GM15510 (cell line): ENCODE results near the gene DHRS7C.

Experiments
- POLR2A ChIP-seq: IDR thresholded peaks from 3 replicates; pipeline ENCODE4 v1.6.1; 2011; ENCODE audit warnings: borderline replicate concordance; ENCODE audit not compliant: insufficient read length; ENCODE audit errors: extremely low read depth

DHRS7C gene

DNA sequence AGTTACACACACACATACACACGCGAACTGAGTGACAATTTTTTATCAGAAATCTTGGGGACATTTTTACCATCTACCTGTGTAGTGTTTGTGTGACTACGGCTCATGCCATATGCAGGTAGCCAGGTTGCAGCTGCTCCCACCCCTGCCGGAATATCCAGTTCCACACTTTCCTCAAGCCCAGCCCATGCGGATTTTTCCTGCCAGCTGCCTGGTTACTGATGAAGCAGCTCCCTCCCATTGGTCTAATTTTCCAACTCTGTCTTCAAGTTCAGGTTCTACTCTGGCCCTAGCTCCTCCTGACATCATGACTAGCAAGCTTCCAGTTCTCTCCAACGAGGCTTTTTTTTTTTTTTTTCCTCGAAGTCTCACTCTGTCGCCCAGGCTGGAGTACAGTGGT lies 25.7 kb upstream of the DHRS7C start:
- TF ChIP-seq POLR2A, result no peak

DNA sequence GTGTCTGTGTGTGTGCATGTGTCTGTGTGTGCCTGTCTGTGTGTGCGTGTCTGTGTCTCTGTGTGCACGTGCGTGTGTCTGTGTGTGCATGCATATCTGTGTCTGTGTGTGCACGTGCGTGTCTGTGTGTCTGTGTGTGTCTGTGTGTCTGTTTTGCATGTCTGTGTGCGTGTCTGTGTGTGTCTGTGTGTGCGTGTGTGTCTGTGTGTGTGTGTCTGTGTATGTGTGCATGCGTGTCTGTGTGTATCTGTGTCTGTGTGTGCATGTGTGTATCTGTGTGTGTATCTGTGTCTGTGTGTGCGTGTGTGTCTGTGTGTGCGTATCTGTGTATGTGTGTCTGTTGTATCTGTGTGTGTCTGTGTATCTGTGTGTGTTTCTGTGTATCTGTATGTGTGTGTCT lies 25.1 kb upstream of the DHRS7C start:
- TF ChIP-seq POLR2A, result no peak

DNA sequence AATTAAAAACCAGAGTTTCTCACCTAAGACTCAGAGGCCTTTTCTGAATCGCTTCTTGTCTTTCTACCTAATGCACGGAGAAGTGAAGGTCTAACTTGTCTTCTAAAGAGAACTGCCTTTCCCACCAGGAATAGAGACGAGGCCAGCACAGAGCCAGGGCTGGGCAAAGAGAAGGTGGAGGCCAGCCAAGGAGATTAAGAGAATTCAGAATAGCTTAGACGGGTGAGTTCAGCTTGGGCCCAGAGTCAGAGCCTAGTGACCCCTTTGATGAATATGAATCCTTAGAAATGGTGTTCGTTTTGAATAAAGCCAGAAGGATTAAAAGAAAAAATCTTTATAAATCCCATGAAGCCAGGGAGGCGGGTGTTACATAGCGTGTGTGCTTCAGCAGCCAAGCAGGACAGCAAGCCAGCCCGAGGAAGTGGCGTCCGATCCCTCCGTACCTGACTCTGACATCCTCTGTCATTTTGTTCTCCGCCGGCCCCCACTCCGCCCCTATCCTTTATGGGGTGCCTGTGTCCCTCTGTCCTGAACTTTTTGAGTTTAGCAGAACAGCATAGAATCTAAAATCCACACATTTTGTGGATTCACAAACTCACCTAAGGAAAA lies 23.0 kb upstream of the DHRS7C start:
- no peak for TF ChIP-seq POLR2A

DNA sequence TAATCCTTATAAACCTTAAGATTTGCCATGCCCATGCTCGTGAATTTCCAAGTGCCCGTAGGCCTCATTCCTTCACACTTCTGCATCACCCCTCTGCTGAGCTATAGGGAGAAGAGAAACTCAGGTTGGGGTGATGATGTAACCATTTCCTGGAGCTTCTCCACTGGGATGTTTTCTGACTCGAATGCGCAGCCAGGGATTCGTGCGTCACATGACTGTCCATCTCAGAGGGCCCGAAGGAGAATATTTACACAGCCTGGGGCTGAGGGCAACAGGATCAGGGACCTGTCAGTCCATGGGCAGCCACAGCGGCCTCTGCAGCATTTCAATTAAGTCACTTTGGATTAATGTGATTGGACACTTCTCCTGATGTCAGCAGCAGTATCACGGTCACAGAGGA lies 21.8 kb upstream of the DHRS7C start:
- TF ChIP-seq POLR2A, result no peak

DNA sequence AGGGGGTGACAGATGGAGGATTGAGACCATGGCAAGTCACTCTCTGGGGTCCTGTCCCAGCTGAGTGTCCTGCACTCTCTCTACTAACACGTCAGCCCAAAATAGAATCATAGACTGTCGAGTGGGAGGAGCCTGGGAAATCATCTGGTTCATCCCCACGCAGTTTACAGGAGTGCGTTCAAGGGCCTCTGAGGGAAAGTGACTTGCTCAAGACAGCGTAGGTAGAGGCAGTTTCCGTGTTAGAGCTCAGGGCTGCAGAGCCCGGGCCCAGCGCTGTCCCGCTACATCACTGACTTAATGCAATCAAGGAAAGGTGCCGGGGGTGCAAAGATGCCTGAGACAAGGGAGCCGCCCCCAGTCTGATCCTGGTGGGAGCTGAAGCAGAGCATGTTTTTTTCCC lies 20.1 kb upstream of the DHRS7C start:
- no peak for TF ChIP-seq POLR2A

DNA sequence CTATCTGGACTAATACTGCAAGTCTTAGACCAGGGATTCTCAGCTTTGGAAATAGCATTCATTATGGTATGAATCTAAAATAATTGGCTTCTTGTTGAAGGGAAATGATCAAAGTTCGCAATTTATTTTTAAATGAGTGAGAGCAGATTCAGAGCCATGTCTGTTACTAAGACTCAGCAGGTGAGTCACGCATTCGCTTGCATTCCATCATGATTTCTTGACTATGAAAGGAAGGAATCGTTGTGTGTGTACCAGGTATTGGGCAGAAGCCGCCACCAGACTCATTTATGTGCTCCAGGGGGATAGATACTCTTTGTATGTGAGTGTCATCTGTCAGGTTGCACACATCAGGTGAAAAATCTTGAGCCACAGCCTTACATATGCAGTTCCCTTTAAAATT lies 19.7 kb upstream of the DHRS7C start:
- TF ChIP-seq POLR2A, result no peak

DNA sequence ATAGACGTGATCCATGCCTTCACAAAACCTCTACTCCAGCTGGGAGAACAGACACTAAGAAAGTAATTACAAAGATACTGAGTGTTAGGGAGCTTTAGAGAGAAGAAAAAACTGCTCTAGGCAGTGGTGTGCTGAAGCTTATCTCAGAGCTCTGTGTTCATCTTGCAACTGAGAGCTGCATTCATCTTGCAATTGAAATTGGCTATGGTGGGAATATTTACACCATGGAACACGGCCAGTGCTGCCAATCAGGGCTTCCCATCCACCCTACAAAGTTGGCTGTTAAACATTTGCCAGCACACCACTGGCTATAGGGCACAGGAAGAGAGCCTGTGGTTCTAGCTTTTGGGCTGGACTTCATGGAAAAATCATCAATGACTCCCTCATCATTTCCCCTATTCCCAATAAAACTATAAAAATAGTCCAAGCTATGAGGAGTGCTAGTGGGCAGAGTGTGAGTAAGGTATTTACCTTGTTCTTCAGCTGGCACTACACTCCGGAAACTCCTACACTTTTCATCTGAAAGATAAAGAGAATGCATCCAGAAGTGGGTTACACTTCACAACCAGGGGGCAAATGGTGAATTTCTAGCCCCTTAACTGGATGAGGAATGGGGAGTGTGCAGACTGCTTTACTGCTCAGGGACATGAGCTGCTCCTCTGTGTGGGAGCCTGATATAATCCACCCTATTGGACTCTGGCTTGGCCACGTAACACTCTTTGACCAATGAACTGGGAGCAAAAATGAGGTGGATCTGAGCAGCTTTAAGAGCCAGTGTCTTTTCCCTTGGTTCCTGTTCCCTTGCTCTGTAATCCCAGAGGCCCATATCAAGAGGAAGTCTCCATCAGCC lies 18.9 kb upstream of the DHRS7C start:
- TF ChIP-seq POLR2A, result no peak

DNA sequence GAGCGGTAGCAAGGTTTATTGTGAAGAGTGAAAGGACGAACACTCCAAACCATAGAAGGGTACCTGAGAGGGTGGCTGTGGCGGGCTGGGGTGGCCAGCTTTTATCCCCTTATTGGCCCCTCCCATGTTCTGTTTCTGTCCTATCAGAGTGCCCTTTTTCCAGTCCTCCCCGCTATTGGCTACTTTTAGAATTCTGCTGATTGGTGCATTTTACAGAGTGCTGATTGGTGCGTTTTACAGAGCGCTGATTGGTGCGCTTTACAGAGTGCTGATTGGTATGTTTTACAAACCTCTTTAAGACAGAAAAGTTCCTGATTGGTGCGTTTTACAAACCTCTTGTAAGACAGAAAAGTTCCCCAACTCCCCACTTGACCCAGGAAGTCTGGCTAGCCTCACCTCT lies 18.0 kb upstream of the DHRS7C start:
- TF ChIP-seq POLR2A, result no peak

DNA sequence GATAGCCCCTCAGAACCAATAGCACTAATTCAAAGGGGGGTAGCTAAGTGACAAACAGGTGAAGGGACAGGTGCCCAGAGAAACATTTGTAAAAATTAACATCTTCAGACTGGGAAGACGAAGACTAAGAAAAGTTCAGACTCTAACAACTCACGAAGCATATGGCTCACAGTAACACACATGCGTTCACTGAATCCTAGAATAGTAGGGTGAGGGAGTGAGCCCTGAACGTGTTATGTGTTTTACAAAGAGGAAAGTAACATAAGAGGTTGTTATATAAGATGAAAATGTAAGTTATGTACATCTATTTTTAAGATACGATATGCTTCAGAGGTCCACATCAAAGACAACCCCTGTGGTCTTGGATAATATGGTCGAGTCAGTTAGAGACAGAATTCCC lies 15.3 kb upstream of the DHRS7C start:
- no peak for TF ChIP-seq POLR2A

DNA sequence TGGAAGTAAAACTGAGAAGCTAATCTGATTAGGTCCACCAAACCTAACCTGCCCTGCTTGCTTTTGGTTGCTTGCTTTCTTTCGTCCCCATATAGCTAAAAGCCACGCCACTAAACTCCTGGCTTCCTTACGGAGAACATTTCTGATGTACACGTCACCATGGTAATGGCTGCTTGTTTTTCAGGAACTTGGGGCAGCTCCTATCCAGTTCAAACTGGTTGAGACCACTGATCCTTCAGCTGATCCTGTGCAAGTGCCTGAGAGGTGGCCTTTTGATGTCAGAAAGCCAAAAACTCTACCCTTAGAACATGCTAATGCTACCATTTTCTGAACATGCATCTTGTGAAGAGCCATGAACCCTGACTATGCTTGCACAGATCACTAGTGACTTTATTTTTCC lies 14.4 kb upstream of the DHRS7C start:
- TF ChIP-seq POLR2A, result no peak

DNA sequence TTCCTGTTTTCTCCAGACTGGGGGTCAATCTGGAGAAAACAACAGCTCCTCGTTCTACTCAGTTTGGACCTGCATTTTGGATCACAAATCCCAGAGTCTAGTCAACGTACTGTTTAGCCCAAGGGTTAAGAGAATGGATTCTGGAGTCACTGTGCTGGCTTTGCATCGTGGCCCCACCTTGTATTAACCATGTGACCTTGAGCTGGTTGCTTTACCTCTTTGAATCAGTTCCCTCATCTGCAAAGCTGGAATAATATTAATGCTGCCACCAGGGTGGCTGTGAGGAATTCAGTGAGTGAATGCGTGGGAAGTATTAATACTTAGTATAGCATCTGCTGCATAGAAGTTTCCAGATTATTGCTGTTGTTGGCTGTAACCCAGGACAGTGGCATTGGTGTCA lies 11.3 kb upstream of the DHRS7C start:
- no peak for TF ChIP-seq POLR2A

DNA sequence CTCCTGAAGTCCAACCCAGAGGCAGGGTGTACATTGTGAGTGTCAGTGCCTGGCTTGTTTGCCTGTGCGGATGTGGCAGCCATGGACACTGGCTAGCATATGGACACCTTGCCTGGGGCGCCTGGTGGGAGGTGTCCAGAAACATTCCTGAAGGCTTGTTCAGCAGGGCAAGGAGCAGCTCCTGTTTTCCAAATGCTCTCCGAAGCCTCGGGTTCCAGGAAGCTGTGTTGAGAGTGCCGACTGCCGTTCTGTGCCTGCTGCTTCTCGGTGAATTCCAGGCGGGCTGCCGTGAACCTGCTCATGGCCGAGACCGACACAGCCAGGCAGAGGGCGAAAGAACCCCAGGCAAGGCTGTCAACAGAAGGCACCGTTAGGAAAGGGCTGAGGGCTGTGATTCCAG lies 10.9 kb upstream of the DHRS7C start:
- TF ChIP-seq POLR2A, result no peak

DNA sequence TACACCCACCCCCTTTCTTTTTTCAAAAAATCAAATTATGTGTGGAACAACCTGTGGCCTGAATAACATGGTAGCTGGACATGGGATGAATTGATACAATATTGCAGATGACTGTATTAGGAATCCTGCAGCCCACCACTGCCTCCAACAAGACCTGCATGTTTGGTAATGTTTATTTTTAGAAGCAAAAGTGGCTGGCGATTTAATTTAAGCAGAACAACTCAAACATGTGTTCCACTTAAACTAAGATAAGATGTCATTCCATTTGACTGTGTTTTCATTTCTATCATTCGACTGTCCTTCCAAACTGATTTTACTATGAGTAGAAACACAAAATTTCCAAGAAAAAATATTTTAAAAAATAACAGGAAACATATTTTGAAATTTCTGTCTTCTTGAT lies 10.1 kb upstream of the DHRS7C start:
- no peak for TF ChIP-seq POLR2A

DNA sequence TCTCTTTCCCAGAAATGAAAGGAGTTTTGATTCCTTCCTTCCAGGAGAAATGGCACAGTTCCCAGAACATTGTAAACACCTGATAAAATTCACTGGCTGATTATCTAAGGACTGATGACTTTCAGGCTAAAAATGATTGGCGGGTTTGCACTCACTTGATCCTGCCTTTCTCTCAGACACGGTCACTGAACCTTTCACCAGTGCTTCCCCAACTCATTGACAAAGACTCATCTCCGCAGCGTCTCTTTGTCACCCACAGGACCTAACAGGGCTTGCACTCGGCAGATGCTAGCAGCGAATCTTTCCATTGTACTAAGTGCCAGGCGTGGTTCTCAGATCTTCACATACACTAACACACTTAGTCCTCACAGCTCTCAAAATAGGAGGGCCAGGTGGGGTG lies 7.3 kb upstream of the DHRS7C start:
- no peak for TF ChIP-seq POLR2A

DNA sequence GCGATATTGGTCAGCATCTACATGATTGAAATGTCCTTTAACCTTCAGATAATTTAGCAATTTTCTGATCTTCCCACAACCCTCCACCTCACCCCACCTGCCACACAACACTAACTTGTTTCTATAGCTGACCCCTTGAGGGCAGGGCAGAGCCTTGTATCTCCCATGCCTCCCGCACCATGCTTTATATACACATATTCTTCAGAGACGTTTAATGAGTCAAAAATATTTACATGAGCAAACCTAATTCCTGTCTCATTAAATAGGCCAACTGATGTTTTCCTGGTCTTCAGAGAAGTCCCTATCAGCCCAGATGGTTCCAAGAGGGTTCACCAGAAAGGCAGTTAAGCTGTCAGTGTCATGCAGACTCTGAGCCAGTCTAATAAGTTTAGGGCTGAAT lies 6.6 kb upstream of the DHRS7C start:
- no peak for TF ChIP-seq POLR2A

DNA sequence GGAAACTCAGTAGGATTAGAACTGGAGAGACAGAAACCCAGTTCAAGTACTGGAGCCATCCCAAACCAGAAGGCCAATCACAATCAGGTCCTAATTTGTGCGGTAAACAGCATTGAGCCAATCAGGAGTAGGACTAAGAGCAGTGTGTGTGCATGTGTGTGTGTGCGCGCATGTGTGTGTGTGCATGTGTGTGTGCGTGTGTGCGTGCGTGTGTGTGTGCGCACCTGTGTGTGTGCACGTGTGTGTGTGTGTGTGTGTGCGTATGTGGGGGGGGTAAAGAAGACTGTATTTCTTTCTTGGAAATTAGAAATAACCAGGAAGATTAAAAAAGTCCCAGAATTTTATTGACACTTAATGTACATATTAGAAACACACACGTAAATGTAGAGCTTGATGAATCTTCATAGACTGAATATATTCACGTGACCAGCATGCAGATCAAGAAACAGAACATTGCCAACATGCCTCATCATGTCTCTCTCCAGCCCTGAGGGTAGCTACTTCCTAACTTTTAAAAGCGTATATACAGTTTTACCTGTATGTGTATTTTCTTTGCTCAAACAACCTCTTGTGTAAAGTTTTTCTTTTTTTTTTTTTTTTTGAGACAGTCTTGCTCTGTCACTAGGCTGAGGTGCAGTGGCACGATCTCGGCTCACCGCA lies 919 bp upstream of the DHRS7C start:
- no peak for TF ChIP-seq POLR2A
